HuH-7 (cell line): ENCODE results near the gene CLDN9.

ENCODE experiments used
- DNase-seq: peaks from one replicate; pipeline ENCODE4 v3.0.0; 2011; ENCODE audit warnings: low spot score

CLDN9 gene

GRCh38 chr16:3019594-3020246, 7.0 kb downstream of the CLDN9 start:
- DNase-seq: no peak

- DNase-seq: peak; percentile 74
These were observed 7.5 kb downstream of the CLDN9 start, which contains the start of gene TNFRSF12A for GRCh38 chr16:3020247-3020603. Gene TNFRSF12A, plus strand, starts transcription at chr16:3020368. Its CDS starts 30 bp downstream, at chr16:3020398.

- peak; percentile 69 for DNase-seq
These were observed 8.1 kb downstream of the CLDN9 start for GRCh38 chr16:3020604-3021448.

GRCh38 chr16:3021449-3022207, 8.9 kb downstream of the CLDN9 start:
- DNase-seq: peak; percentile 76

- DNase-seq: no peak
These were observed 9.5 kb downstream of the CLDN9 start for GRCh38 chr16:3022208-3022683.

- no peak for DNase-seq
These were observed 10.1 kb downstream of the CLDN9 start for GRCh38 chr16:3022684-3023414.

GRCh38 chr16:3023415-3023668, 10.6 kb downstream of the CLDN9 start:
- DNase-seq: no peak

GRCh38 chr16:3023669-3024478, 11.2 kb downstream of the CLDN9 start, which contains the start of the genes HCFC1R1 and THOC6:
Gene HCFC1R1, minus strand, starts transcription at chr16:3023942. Its CDS starts 1 bp downstream, at chr16:3023941.
Gene THOC6, plus strand, starts transcription at chr16:3024035. Its CDS starts 292 bp downstream, at chr16:3024327.
- peak; percentile 91 for DNase-seq

- no peak for DNase-seq
These were observed 12.6 kb downstream of the CLDN9 start for GRCh38 chr16:3025032-3026002.

- no peak for DNase-seq
These were observed 13.3 kb downstream of the CLDN9 start for GRCh38 chr16:3026003-3026378.

GRCh38 chr16:3026609-3027488, 14.1 kb downstream of the CLDN9 start:
- DNase-seq: no peak

- no peak for DNase-seq
These were observed 14.7 kb downstream of the CLDN9 start for GRCh38 chr16:3027489-3027795.

GRCh38 chr16:3027983-3028715, 15.4 kb downstream of the CLDN9 start:
- DNase-seq: peak; percentile 92

- no peak for DNase-seq
These were observed 16.1 kb downstream of the CLDN9 start for GRCh38 chr16:3028716-3029319.

GRCh38 chr16:3029491-3030221, 16.9 kb downstream of the CLDN9 start:
- no peak for DNase-seq

- no peak for DNase-seq
These were observed 17.8 kb downstream of the CLDN9 start for GRCh38 chr16:3030222-3031212.
